ENCODE data around the gene TAF4.

TAF4 gene

GRCh38 chr20:62019881-62020492, 45.7 kb downstream of the TAF4 start:
- no peak for DNase-seq

DNA sequence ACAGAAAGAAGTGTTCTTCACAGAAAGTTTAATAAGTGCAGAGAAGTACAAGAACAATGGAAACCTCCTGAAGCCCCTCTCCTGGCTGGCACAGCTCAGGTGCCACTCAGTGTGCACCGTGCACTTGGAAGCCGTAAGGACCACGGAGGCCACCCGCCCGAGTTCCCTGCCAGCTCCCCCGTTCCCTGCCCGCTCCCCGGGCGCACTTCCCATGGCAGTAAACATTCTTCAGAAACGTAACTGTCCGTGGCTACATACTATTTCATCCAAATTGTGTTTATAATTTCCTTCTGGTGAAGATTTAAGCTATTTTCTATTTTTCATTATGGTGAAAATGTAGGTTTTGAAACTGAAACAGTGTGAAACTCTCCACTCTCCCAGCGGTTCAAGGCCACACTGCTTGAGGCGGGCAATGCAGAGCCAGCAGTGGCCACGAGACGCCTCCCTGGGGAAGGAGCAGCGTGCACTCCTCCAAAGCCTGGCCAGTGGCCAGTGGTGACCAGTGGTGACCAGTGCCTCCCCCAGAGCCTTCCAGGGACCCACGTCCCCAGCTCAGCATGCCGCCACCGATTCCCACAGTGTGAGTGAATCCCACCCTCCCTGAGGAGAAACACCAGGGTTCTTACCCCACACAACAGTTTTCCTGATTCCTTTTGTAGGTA, 46.4 kb downstream of the TAF4 start:
- no peak for DNase-seq

GRCh38 chr20:62018437-62019143, 47.1 kb downstream of the TAF4 start:
- DNase-seq: no peak

DNA sequence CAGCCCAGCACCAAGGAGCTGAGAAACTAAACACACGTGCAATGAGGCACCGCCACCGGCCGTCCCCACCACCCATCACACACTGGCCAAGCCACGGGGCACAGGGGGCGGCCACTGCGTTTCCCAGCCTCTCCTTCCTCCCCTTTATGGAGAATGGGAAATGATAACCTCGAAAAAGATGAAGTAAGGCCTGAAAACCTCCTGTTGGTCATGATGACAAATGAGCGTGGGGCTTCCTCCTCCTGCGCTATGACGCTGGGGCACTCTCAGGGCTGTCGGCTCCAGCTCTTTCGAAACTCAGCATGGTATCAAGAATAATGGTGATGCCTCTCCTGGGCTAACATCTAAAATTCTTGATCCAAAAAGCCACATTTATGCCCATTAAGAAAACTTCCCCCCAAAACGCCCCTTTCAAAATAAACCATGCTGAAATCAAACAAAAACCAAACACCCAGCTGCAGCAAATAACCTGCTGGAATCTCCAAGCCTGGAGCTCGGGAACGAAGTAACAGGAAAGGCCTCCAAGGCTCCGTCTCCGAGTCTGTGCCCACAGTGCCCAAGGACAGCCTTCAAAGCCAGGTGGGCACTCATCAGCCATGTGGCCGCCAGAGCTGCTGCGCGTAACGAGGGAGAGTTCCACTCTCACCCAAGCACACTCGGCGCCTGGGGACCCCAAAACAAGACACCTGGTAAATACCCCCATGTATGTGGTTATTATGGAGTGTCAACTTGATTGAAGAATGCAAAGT, 50.0 kb downstream of the TAF4 start:
- no peak for DNase-seq

DNA sequence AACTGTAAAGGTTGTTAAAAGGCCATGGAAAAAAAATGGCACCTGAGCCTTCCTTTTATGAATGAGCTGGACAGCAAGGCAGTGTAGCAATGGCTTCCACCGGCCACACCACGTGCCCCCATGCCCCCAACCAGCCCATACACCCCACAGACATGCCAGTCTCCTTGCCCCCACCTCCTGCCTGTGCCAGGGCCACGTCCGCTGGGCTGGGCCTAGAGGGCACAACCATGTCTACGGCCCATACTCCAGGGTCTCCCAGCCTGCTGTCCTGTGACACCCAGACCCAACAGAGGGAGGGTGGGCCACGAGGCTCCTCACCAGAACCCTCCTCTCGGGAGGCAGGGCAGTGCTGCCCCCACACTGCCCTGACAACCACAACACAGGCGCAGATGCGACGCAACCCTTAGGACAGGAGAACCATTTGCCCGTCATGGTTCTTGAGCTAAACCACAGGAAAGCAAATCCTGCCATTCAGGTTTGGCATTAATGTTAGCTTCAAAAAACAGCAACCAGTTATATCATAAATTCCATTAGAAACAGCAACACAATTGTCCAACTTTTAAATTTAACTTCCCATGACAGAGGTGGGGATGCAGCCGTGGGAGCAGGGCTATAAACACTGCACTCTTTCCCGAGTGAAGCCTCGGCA, 50.7 kb downstream of the TAF4 start:
- no peak for DNase-seq

DNA sequence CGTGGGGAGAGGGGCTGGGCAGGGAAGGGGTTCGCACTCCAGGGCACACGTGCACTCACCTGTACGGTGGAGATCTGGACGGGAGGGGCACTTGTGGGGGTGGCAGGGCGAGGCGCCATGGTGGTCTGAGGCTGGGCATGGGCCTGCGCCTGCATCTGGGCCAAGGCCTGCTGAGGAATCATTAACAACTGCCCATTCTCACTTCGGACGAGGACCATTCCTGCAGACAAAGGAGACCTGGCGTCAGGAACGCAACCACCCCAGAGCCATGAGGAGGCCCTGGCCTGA, 51.2 kb downstream of the TAF4 start:
- DNase-seq: no peak

DNA sequence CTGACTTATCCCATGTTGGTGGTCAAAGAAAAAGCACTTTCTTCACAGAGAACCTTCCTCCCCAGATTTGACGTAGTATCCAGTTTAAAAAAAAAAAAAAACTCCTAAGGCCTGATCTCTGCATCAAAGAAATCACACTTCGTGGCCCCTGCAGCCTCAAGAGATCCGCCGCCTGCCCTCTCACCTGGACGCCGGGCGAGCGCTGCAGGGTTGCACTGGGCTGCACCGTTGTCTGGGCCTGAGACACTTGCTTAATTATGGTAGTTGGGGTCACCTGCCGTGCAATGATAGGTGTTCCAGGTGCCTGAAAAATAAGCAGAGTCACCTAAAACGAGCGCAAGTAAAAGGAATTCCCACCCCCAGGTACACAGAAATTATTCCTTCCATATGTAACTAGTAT, 53.0 kb downstream of the TAF4 start:
- no peak for DNase-seq

GRCh38 chr20:62011938-62012534, 53.6 kb downstream of the TAF4 start:
- no peak for DNase-seq

DNA sequence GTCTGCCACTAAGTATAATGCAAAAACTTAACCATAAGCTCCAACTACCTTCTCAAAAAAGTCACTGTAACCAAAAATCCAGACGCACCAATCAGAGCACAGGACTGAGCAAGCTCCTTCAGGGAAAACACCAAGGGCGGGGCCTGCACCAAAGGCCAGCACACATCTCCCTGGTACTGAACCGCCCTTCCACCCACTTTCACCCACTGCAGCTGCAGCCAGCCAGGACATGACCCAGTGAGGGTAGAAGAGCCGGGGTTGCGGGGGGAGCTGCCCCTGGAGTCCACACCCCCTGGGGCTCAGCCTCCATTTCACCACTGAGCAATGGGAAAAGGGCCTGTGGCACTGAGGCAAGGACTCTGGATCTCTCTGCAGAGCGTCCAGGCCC, 54.3 kb downstream of the TAF4 start:
- no peak for DNase-seq

- DNase-seq: peak; percentile 15
These were observed 54.9 kb downstream of the TAF4 start for GRCh38 chr20:62010551-62011402.

GRCh38 chr20:62009869-62010445, 55.7 kb downstream of the TAF4 start:
- no peak for DNase-seq

GRCh38 chr20:62009322-62009721, 56.4 kb downstream of the TAF4 start:
- no peak for DNase-seq

GRCh38 chr20:62008643-62009183, 57.0 kb downstream of the TAF4 start:
- DNase-seq: no peak

DNA sequence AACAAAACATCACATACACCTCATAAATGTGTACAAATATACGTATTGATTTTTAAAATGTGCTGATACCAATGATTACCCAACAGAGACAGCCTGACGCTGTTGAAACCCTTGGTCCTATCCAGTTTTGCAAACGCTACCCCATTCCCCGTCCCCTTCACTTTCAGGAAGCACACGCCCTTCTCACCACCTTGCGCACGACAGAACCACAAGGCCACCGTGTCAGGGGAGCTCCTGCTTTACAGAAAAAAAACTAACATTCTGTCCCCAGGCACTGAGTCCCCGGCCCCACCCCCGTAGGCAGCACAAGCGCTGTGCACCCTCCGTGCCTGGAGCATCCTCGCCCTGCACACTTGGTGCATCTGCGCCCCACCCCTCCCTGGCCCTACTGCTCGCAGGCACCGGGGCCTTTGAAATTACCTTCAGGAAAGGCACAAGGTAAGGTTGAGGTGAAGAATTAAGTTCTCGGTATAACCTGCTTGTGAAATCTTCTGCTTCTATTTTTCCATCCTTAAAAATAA, 58.5 kb downstream of the TAF4 start:
- no peak for DNase-seq

GRCh38 chr20:62006482-62006881, 59.2 kb downstream of the TAF4 start:
- DNase-seq: no peak

DNA sequence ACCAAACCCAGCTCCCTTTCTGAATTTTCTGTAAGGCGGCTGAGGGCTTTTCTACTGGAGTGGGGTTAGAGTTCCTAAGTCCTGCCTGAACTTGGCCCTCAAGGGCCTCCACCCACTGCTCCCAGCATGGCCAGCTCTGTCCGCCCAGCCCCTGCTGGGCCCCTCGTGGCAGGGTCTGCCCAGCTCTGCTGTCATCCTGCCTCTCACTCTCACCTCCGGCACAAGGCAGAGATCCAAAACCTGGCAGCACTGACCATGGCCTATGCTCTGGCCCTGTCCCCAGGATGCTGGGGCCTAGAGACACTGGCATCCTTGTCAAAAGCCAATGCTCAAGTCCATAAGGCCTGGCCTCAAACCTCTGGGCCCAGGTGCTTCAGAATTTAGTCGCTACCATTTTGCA, 61.1 kb downstream of the TAF4 start:
- no peak for DNase-seq

DNA sequence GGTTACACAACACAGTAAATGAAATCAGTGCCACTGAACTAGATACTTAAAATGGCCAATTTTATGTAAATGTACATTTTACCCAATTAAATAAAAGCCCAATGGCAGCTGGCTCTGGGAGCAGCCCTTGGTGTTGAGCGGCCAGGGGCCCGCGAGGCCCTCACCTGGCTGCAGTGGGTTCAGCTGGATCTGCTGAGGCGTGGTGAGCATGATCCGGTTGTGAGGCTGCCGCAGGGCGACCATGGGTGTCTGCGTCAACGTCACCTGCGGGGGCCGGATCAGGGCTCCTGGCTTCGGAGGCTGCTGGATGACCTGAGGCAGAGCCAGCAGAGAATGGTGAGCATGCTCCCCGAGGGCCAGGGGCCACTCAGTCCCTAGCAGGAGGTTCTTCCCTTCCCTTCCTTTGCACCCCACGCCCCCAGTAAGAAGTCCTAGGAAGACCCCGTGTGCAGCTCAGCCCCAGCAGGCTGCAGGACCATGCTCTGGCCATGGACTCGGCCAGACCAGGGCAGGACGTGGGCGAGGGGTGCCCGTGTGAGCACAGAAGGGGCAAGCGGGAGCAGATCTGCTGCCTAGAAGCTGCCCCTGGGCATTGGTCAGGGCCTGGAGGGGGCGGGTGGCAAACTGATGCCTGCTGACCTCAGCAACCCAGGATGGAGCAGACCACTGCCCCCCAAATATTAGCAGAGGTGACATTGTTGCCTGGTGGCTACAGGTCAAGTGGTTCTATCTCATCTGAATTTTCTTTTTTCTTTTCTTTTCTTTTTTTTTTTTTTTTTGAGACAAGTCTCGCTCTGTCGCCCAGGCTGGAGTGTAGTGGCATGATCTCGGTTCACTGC, 61.9 kb downstream of the TAF4 start:
- DNase-seq: no peak

GRCh38 chr20:62002882-62003480, 62.7 kb downstream of the TAF4 start:
- DNase-seq: no peak

GRCh38 chr20:62001178-62001715, 64.4 kb downstream of the TAF4 start:
- no peak for DNase-seq
